Neural cell (in vitro differentiated cells): ENCODE results near the gene PYGO2. TPM values are rescaled to one million over a fixed set of nuclear protein-coding genes. Genes with fewer than 3 reads are reported as not detected.

Experiments used
- H2AFZ ChIP-seq: fragments of 200-600, 300-800 bp; sonication (generic), shearing (Covaris generic); 2 replicates; pipeline ENCODE4 v1.6.0; 2014; ENCODE audit warnings: low read depth, mild to moderate bottlenecking, antibody characterized with exemption, low read length, moderate library complexity
- H3F3A ChIP-seq: fragments of 200-600 bp; shearing (Covaris generic); 2 replicates; pipeline ENCODE4 v1.6.1; 2016; ENCODE audit warnings: mild to moderate bottlenecking, moderate library complexity, mixed read lengths, antibody characterized with exemption, low read length; ENCODE audit not compliant: insufficient read depth, poor library complexity, severe bottlenecking
- H3K27ac ChIP-seq: fragments of 200-600, 300-800 bp; sonication (generic), shearing (Covaris generic); 2 replicates; pipeline ENCODE4 v1.5.1; 2014; ENCODE audit warnings: mild to moderate bottlenecking, low read length, moderate library complexity
- H3K27me3 ChIP-seq: fragments of 300-800, 200-600 bp; sonication (generic), shearing (Covaris generic); 2 replicates; pipeline ENCODE4 v1.6.0; 2014; ENCODE audit warnings: mild to moderate bottlenecking, low read depth, low read length, moderate library complexity; ENCODE audit not compliant: insufficient read depth
- H3K36me3 ChIP-seq: fragments of 300-800, 200-600 bp; sonication (generic), shearing (Covaris generic); 2 replicates; pipeline ENCODE4 v1.5.1; 2014; ENCODE audit warnings: mild to moderate bottlenecking, antibody characterized with exemption, low read length, moderate library complexity; ENCODE audit not compliant: insufficient read depth
- H3K4me2 ChIP-seq: fragments of 300-800, 200-600 bp; sonication (generic), shearing (Covaris generic); 2 replicates; pipeline ENCODE4 v1.6.0; 2014; ENCODE audit warnings: mild to moderate bottlenecking, low read length
- H3K4me3 ChIP-seq: fragments of 300-800, 200-600 bp; sonication (generic), shearing (Covaris generic); 2 replicates; pipeline ENCODE4 v1.5.1; 2014; ENCODE audit warnings: mild to moderate bottlenecking, low read length, moderate library complexity
- H3K79me2 ChIP-seq: fragments of 200-600 bp; shearing (Covaris generic); replicated peaks from 2 replicates; pipeline ENCODE4 v1.6.0; 2014; ENCODE audit warnings: mild to moderate bottlenecking, low read length, moderate library complexity; ENCODE audit not compliant: insufficient read depth
- H3K9ac ChIP-seq: fragments of 300-800, 200-600 bp; sonication (generic), shearing (Covaris generic); 2 replicates; pipeline ENCODE4 v1.6.1; 2016; ENCODE audit warnings: mild to moderate bottlenecking, low read length, mixed read lengths
- H3K9me2 ChIP-seq: fragments of 200-600 bp; shearing (Covaris generic); 2 replicates; pipeline ENCODE4 v1.6.1; 2016; ENCODE audit warnings: mild to moderate bottlenecking, low read length, mixed read lengths; ENCODE audit not compliant: insufficient read depth
- H3K9me3 ChIP-seq: fragments of 200-600, 300-800 bp; sonication (generic), shearing (Covaris generic); 2 replicates; pipeline ENCODE4 v1.6.1; 2016; ENCODE audit warnings: mild to moderate bottlenecking, mixed run types, low read length, moderate library complexity, mixed read lengths
- H4K20me1 ChIP-seq: fragments of 200-600 bp; shearing (Covaris generic); 2 replicates; pipeline ENCODE4 v1.6.1; 2016; ENCODE audit warnings: mild to moderate bottlenecking, mixed run types; ENCODE audit not compliant: insufficient read depth
- CTCF ChIP-seq: fragments of 450-650 bp; IDR thresholded peaks from 2 replicates; pipeline ENCODE4 v1.5.1; 2014; ENCODE audit warnings: antibody characterized with exemption, mild to moderate bottlenecking, moderate library complexity; ENCODE audit not compliant: poor library complexity, severe bottlenecking
- EZH2 ChIP-seq: fragments of 200-600, 300-800 bp; shearing (Covaris generic), sonication (generic); IDR thresholded peaks from 2 replicates; pipeline ENCODE4 v1.6.1; 2014; ENCODE audit warnings: antibody characterized with exemption, low read length, borderline replicate concordance, mild to moderate bottlenecking; ENCODE audit not compliant: insufficient read depth, poor library complexity, severe bottlenecking
- MXI1 ChIP-seq: fragments of 450-650 bp; conservative IDR thresholded peaks from 2 replicates; pipeline ENCODE4 v1.6.1; 2014; ENCODE audit warnings: antibody characterized with exemption, mild to moderate bottlenecking; ENCODE audit not compliant: poor library complexity, severe bottlenecking
- POLR2AphosphoS5 ChIP-seq: IDR thresholded peaks from 2 replicates; pipeline ENCODE4 v1.6.1; 2012
- RAD21 ChIP-seq: fragments of 450-650 bp; conservative IDR thresholded peaks from 2 replicates; pipeline ENCODE4 v1.6.1; 2014; ENCODE audit warnings: antibody characterized with exemption, mild to moderate bottlenecking, moderate library complexity
- REST ChIP-seq: IDR thresholded peaks from 2 replicates; pipeline ENCODE4 v1.6.1; 2012; ENCODE audit warnings: borderline replicate concordance
- SMC3 ChIP-seq: fragments of 450-650 bp; conservative IDR thresholded peaks from 2 replicates; pipeline ENCODE4 v1.6.1; 2014; ENCODE audit warnings: antibody characterized with exemption, mild to moderate bottlenecking, moderate library complexity; ENCODE audit not compliant: poor library complexity
- polyA plus RNA-seq: library from polyadenylated mRNA; depleted of rRNA; stranded (reverse); fragments of >200 nt; gene quantifications from 2 replicates; pipeline ENCODE4 v1.2.3, GENCODE V29; 2014

Gene PYGO2
- polyA plus RNA-seq, 1 donor from 2014 or later: 13.4 TPM

- Histone ChIP-seq H3K27ac (no peak within 1 kb of the TSS), H3F3A (no peaks in the 10 kb centered on the region), H3K9ac (no peak within 1 kb of the TSS), H3K79me2 (no peaks in the 10 kb centered on the region), H3K4me2 (no peak within 1 kb of the TSS), H2AFZ (no peak within 1 kb of the TSS), H3K36me3 (no peaks in the 10 kb centered on the region), H3K9me3 (no peaks in the 10 kb centered on the region), H4K20me1 (no peaks in the 10 kb centered on the region), H3K9me2 (no peaks in the 10 kb centered on the region), H3K4me3 (no peak within 1 kb of the TSS), H3K27me3 (no peaks in the 10 kb centered on the region)
- TF ChIP-seq MXI1 (no peak), POLR2AphosphoS5 (no peak), EZH2 (no peak), SMC3 (no peak), CTCF (no peak)
Observed at GRCh38 chr1:154993572-154994268, 32.1 kb upstream of the PYGO2 start, which contains the start of gene LENEP. Gene LENEP (plus strand): TSS chr1:154993586. CDS start chr1:154993608, 22 bp downstream.

GRCh38 chr1:154992721-154993571 lies 31.4 kb upstream of the PYGO2 start:
- no peaks in the 10 kb centered on the region for H3F3A ChIP-seq
- H3K9me2 ChIP-seq: no peaks in the 10 kb centered on the region
- TF ChIP-seq REST: no peak
- no peak for TF ChIP-seq RAD21
- no peak overlapping the region for H3K4me2 ChIP-seq
- no peak overlapping the region for H2AFZ ChIP-seq
- H4K20me1 ChIP-seq: no peaks in the 10 kb centered on the region
- no peaks in the 10 kb centered on the region for H3K79me2 ChIP-seq
- H3K4me3 ChIP-seq: no peak overlapping the region
- no peaks in the 10 kb centered on the region for H3K36me3 ChIP-seq
- no peaks in the 10 kb centered on the region for H3K9me3 ChIP-seq
- H3K9ac ChIP-seq: no peak overlapping the region
- no peaks in the 10 kb centered on the region for H3K27me3 ChIP-seq
- H3K27ac ChIP-seq: no peak overlapping the region
